ENCODE measurements around the gene OR2A25.

DNA sequence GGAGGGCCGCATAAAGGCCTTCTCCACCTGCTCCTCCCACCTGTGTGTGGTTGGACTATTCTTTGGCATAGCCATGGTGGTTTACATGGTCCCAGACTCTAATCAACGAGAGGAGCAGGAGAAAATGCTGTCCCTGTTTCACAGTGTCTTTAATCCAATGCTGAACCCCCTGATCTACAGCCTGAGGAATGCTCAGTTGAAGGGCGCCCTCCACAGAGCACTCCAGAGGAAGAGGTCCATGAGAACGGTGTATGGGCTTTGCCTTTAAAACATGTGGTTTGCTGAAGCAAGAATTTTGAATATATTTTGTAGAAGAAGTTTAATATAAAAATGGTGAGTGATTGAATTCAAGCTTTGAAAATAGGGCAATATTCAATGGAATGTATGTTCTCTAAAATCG lies 40.7 kb downstream of the OR2A25 start:
- TF ChIP-seq, protein P1, sequence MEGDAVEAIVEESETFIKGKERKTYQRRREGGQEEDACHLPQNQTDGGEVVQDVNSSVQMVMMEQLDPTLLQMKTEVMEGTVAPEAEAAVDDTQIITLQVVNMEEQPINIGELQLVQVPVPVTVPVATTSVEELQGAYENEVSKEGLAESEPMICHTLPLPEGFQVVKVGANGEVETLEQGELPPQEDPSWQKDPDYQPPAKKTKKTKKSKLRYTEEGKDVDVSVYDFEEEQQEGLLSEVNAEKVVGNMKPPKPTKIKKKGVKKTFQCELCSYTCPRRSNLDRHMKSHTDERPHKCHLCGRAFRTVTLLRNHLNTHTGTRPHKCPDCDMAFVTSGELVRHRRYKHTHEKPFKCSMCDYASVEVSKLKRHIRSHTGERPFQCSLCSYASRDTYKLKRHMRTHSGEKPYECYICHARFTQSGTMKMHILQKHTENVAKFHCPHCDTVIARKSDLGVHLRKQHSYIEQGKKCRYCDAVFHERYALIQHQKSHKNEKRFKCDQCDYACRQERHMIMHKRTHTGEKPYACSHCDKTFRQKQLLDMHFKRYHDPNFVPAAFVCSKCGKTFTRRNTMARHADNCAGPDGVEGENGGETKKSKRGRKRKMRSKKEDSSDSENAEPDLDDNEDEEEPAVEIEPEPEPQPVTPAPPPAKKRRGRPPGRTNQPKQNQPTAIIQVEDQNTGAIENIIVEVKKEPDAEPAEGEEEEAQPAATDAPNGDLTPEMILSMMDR (conservative IDR thresholded peaks at IDR 0.05; ENCODE audit: low read length), result no peak
- no peak for TF ChIP-seq EZH2phosphoT487 (IDR thresholded peaks at IDR 0.05; ENCODE audit: borderline replicate concordance, low read depth, low read length)

Measured in OCI-LY7 (cell line).